Hematopoietic multipotent progenitor cell treated with erythropoietin and hydrocortisone succinate and interleukin-3 and kit ligand, for 8 days (in vitro differentiated cells): ENCODE results near the gene PEG3.
A peak's percentile ranks its signal among the peaks of the same experiment; 100 is the strongest.
"Not testable (repeated sequence)": the region's sequence is repeated elsewhere in the genome, so short reads cannot be mapped to it uniquely, and the experiment has no call there.

Source experiments
- DNase-seq: peaks from one replicate; pipeline ENCODE4 v3.0.0-alpha.2; 2015

PEG3 gene

GRCh38 chr19:56840451-56841192, at the start of gene PEG3, which contains the start of gene ZIM2:
PEG3 (minus strand) TSS chr19:56840726; CDS start chr19:56824655, 16,071 bp downstream.
ZIM2 (minus strand) TSS chr19:56840726; CDS start chr19:56824277, 16,449 bp downstream.
- DNase-seq, result no peak

- no peak for DNase-seq
Measured at GRCh38 chr19:56885173-56885985, 44.9 kb upstream of the PEG3 start.

GRCh38 chr19:56884441-56884840, 43.9 kb upstream of the PEG3 start:
- no peak for DNase-seq

- no peak for DNase-seq
Measured at GRCh38 chr19:56880592-56881190, 40.2 kb upstream of the PEG3 start.

- DNase-seq, result no peak
Measured at GRCh38 chr19:56877069-56877715, 36.7 kb upstream of the PEG3 start.

GRCh38 chr19:56875717-56876116, 35.2 kb upstream of the PEG3 start:
- no peak for DNase-seq

- no peak for DNase-seq
Measured at GRCh38 chr19:56874530-56874929, 34.0 kb upstream of the PEG3 start.

GRCh38 chr19:56873493-56873892, 33.0 kb upstream of the PEG3 start:
- DNase-seq, result no peak

GRCh38 chr19:56869886-56870285, 29.4 kb upstream of the PEG3 start:
- no peak for DNase-seq

- no peak for DNase-seq
Measured at GRCh38 chr19:56868446-56868845, 27.9 kb upstream of the PEG3 start.

- no peak for DNase-seq
Measured at GRCh38 chr19:56866538-56866937, 26.0 kb upstream of the PEG3 start.

GRCh38 chr19:56864443-56865125, 24.1 kb upstream of the PEG3 start:
- no peak for DNase-seq

- no peak for DNase-seq
Measured at GRCh38 chr19:56862741-56863140, 22.2 kb upstream of the PEG3 start.

GRCh38 chr19:56860409-56860808, 19.9 kb upstream of the PEG3 start:
- not testable (repeated sequence) for DNase-seq

- no peak for DNase-seq
Measured at GRCh38 chr19:56858026-56858425, 17.5 kb upstream of the PEG3 start.

GRCh38 chr19:56856822-56857221, 16.3 kb upstream of the PEG3 start:
- no peak for DNase-seq

- DNase-seq, result not testable (repeated sequence)
Measured at GRCh38 chr19:56852361-56852760, 11.8 kb upstream of the PEG3 start.

GRCh38 chr19:56848166-56848565, 7.6 kb upstream of the PEG3 start:
- DNase-seq, result no peak

GRCh38 chr19:56842412-56842811, 1.9 kb upstream of the PEG3 start:
- DNase-seq, result no peak

GRCh38 chr19:56841193-56841543, 642 bp upstream of the PEG3 start:
- no peak for DNase-seq

GRCh38 chr19:56839652-56840450, 675 bp downstream of the PEG3 start:
- DNase-seq, result peak; percentile 55
